SK-N-SH (cell line): ENCODE measurements around the gene CTCF. TPM values are rescaled to one million over a fixed set of nuclear protein-coding genes. Genes with fewer than 3 reads are reported as not detected.

ENCODE experiments used
- CTCF ChIA-PET: fragments of 300-600, 350-600 bp; formaldehyde crosslinking; extraction: SDS; loops from one replicate; lab custom pipeline; 2021; lab: Yijun Ruan, JAX
- POLR2A ChIA-PET: fragments of 350-600 bp; sonication (Branson Sonifier 250); formaldehyde crosslinking; extraction: SDS; loops from one replicate; lab custom pipeline; 2020; ENCODE audit warnings: antibody characterized with exemption, inconsistent platforms; lab: Yijun Ruan, JAX
- DNase-seq: peaks from one replicate; pipeline ENCODE4 v3.0.0; 2012
- H2AFZ ChIP-seq: fragments of 200-600 bp; sonication (generic); 2 replicates; pipeline ENCODE4 v1.8.1; 2016; ENCODE audit warnings: antibody characterized with exemption, mild to moderate bottlenecking, low read depth
- H3F3A ChIP-seq: fragments of 200-600 bp; sonication (generic); replicated peaks from 2 replicates; pipeline ENCODE3; 2016; ENCODE audit warnings: antibody characterized with exemption, mild to moderate bottlenecking; ENCODE audit not compliant: insufficient read depth
- H3K27ac ChIP-seq, 2 experiments: fragments of 200-500 bp in 1 of 2; fragments of 200-600 bp in 1 of 2; sonication (Bioruptor generic) in 1 of 2; sonication (generic), shearing (Covaris generic) in 1 of 2; 2 replicates each; pipeline versions ENCODE4 v1.5.1 to v1.6.1; 2014 to 2016; ENCODE audit warnings: low read depth in 2 of 2, inconsistent platforms in 1 of 2, low read length in 1 of 2, mild to moderate bottlenecking in 1 of 2, mixed read lengths in 1 of 2
- H3K27me3 ChIP-seq: fragments of 200-600 bp; sonication (generic), shearing (Covaris generic); 2 replicates; pipeline ENCODE4 v1.6.1; 2016; ENCODE audit warnings: mixed run types; ENCODE audit not compliant: insufficient read depth
- H3K36me3 ChIP-seq, 2 experiments: fragments of 200-500 bp in 1 of 2; fragments of 200-600 bp in 1 of 2; sonication (Bioruptor generic) in 1 of 2; sonication (generic) in 1 of 2; replicated peaks in 1 of 2; 2 replicates each; pipeline versions ENCODE3 to v1.5.1; 2014 to 2016; ENCODE audit warnings: low read length in 1 of 2, mild to moderate bottlenecking in 1 of 2; ENCODE audit not compliant: insufficient read depth in 2 of 2, control insufficient read depth in 1 of 2
- H3K4me1 ChIP-seq, 2 experiments: fragments of 200-500 bp in 1 of 2; fragments of 200-600 bp in 1 of 2; sonication (Bioruptor generic) in 1 of 2; sonication (generic), shearing (Covaris generic) in 1 of 2; 2 replicates each; pipeline versions ENCODE4 v1.5.1 to v1.6.1; 2014 to 2016; ENCODE audit warnings: low read depth in 1 of 2, low read length in 1 of 2, mixed run types in 1 of 2; ENCODE audit not compliant: insufficient read depth in 2 of 2, control insufficient read depth in 1 of 2
- H3K4me2 ChIP-seq: fragments of 200-600 bp; sonication (generic), shearing (Covaris generic); 2 replicates; pipeline ENCODE4 v1.6.1; 2017; ENCODE audit warnings: mixed run types
- H3K4me3 ChIP-seq, 2 experiments: fragments of 200-500 bp in 1 of 2; fragments of 200-600 bp in 1 of 2; sonication (Bioruptor generic) in 1 of 2; sonication (generic), shearing (Covaris generic) in 1 of 2; 2 replicates each; pipeline versions ENCODE4 v1.5.1 to v1.8.1; 2014 to 2016; ENCODE audit warnings: low read depth in 2 of 2, inconsistent platforms in 1 of 2, low read length in 1 of 2, mild to moderate bottlenecking in 1 of 2, mixed read lengths in 1 of 2, moderate library complexity in 1 of 2
- H3K79me2 ChIP-seq: fragments of 200-600 bp; sonication (generic); 2 replicates; pipeline ENCODE4 v1.8.1; 2017; ENCODE audit warnings: mild to moderate bottlenecking; ENCODE audit not compliant: insufficient read depth
- H3K9ac ChIP-seq: fragments of 200-600 bp; sonication (generic); 2 replicates; pipeline ENCODE4 v1.6.1; 2017; ENCODE audit warnings: mixed run types
- H3K9me2 ChIP-seq: fragments of 200-600 bp; sonication (generic); 2 replicates; pipeline ENCODE4 v1.6.1; 2017; ENCODE audit warnings: mixed run types
- H3K9me3 ChIP-seq: fragments of 200-600 bp; sonication (generic); 2 replicates; pipeline ENCODE4 v1.6.1; 2017; ENCODE audit warnings: mixed run types, mild to moderate bottlenecking, moderate library complexity
- H4K20me1 ChIP-seq: fragments of 200-600 bp; sonication (generic); 2 replicates; pipeline ENCODE4 v1.6.1; 2017; ENCODE audit warnings: mild to moderate bottlenecking, mixed run types; ENCODE audit not compliant: insufficient read depth
- CHD2 ChIP-seq: fragments of 150-350 bp; IDR thresholded peaks from 2 replicates; pipeline ENCODE4 v1.6.1; 2018; ENCODE audit warnings: low read length; ENCODE audit not compliant: partially characterized antibody
- CTCF ChIP-seq: fragments of 200-600 bp; sonication (generic); IDR thresholded peaks from 2 replicates; pipeline ENCODE4 v1.6.1; 2017; ENCODE audit warnings: antibody characterized with exemption, mild to moderate bottlenecking, moderate library complexity
- ELF1 ChIP-seq: IDR thresholded peaks from 2 replicates; pipeline ENCODE4 v1.4.0; 2012
- EP300 ChIP-seq, 2 experiments: IDR thresholded peaks; 2 replicates each; pipeline versions ENCODE4 v1.4.0 to v1.6.1; 2012; ENCODE audit warnings: borderline replicate concordance in 1 of 2, low read depth in 1 of 2, low read length in 1 of 2
- FOXJ3 ChIP-seq: sonication (generic); formaldehyde crosslinking; IDR thresholded peaks from 2 replicates; pipeline ENCODE4 v1.5.1; 2020; ENCODE audit warnings: mild to moderate bottlenecking, missing genetic modification reagents
- FOXM1 ChIP-seq: IDR thresholded peaks from 2 replicates; pipeline ENCODE4 v1.4.0; 2012; ENCODE audit warnings: low read depth, mild to moderate bottlenecking
- GABPA ChIP-seq: IDR thresholded peaks from 2 replicates; pipeline ENCODE4 v1.4.0; 2012; ENCODE audit warnings: low read depth, mild to moderate bottlenecking
- GATA2 ChIP-seq: sonication (generic); formaldehyde crosslinking; IDR thresholded peaks from 2 replicates; pipeline ENCODE4 v1.5.0; 2020; ENCODE audit warnings: mild to moderate bottlenecking, missing genetic modification reagents
- IRF3 ChIP-seq: fragments of 150-350 bp; IDR thresholded peaks from 2 replicates; pipeline ENCODE4 v1.6.1; 2016; ENCODE audit warnings: mild to moderate bottlenecking, low read depth, low read length
- JUND ChIP-seq: IDR thresholded peaks from 2 replicates; pipeline ENCODE4 v1.4.0; 2012
- NRF1 ChIP-seq: IDR thresholded peaks from 2 replicates; pipeline ENCODE4 v1.6.1; 2012; ENCODE audit warnings: low read depth, mild to moderate bottlenecking, low read length
- POLR2AphosphoS5 ChIP-seq: IDR thresholded peaks from 2 replicates; pipeline ENCODE4 v1.6.1; 2012; ENCODE audit warnings: low read depth, low read length
- REST ChIP-seq: IDR thresholded peaks from 2 replicates; pipeline ENCODE4 v1.6.1; 2012; ENCODE audit warnings: mild to moderate bottlenecking, low read depth, low read length, moderate library complexity
- RFX5 ChIP-seq: IDR thresholded peaks from 2 replicates; pipeline ENCODE4 v1.6.1; 2012; ENCODE audit warnings: mild to moderate bottlenecking, improper control_type of control experiment, low read length
- SIN3A ChIP-seq: IDR thresholded peaks from 2 replicates; pipeline ENCODE4 v1.6.1; 2012; ENCODE audit warnings: low read depth, mild to moderate bottlenecking, low read length, moderate library complexity, borderline replicate concordance
- TAF1 ChIP-seq: IDR thresholded peaks from 2 replicates; pipeline ENCODE4 v1.6.1; 2012; ENCODE audit warnings: low read depth, mild to moderate bottlenecking, low read length, moderate library complexity, borderline replicate concordance
- TCF12 ChIP-seq: IDR thresholded peaks from 2 replicates; pipeline ENCODE4 v1.4.0; 2012
- TEAD4 ChIP-seq: IDR thresholded peaks from 2 replicates; pipeline ENCODE4 v1.4.0; 2012; ENCODE audit warnings: mild to moderate bottlenecking, borderline replicate concordance; ENCODE audit not compliant: insufficient read depth
- YY1 ChIP-seq: IDR thresholded peaks from 2 replicates; pipeline ENCODE4 v1.4.0; 2012; ENCODE audit warnings: low read depth, mild to moderate bottlenecking
- ZBTB33 ChIP-seq: IDR thresholded peaks from 2 replicates; pipeline ENCODE4 v1.4.0; 2012; ENCODE audit warnings: low read depth, borderline replicate concordance
- WGBS: methylation state at CpG from one replicate; pipeline ENCODE4 v1.1.6; 2017; ENCODE audit warnings: low lambda C conversion rate; 5-methylcytosine and 5-hydroxymethylcytosine counted together
- polyA plus RNA-seq, 3 experiments: library from polyadenylated mRNA; depleted of rRNA; stranded (reverse); fragments of >200 nt; gene quantifications; 2 replicates each; pipeline ENCODE4 v1.2.3, GENCODE V29; 2012

The CTCF gene
- polyA plus RNA-seq, 1 of the 3 experiments (the other 2 are of a cell fraction), result 19.6 TPM

GRCh38 chr16:67661886-67662652, 99.7 kb downstream of the CTCF start:
- Histone ChIP-seq H4K20me1 (0 out of 2 replicates have a peak, but pooled peaks cover 3% of the 10 kb centered on the region), H3F3A (peaks cover 13% of the 10 kb centered on the region)
- TF ChIP-seq YY1 (no peak), EP300 (IDR thresholded peaks at IDR 0.05; ENCODE audit: borderline replicate concordance in 1 of 2, low read depth in 1 of 2, low read length in 1 of 2) (no peak), CHD2 (no peak), GATA2 (CRISPR knock-in tag) (no peak), JUND (no peak), GABPA (no peak), ELF1 (no peak), FOXJ3 (no peak), POLR2AphosphoS5 (no peak), TCF12 (no peak), REST (no peak)
- TF ChIP-seq, all 33 proteins: peak for 0
- Histone ChIP-seq H3K9me3 (no peaks in the 10 kb centered on the region), H2AFZ (no peak overlapping the region), H3K27me3 (no peaks in the 10 kb centered on the region), H3K36me3 (peaks cover 0 to 23% of the 10 kb centered on the region in 2 experiments), H3K4me2 (no peak overlapping the region), H3K9me2 (no peaks in the 10 kb centered on the region), H3K9ac (no peak overlapping the region), H3K79me2 (peaks cover 20% of the 10 kb centered on the region), H3K4me1 (peaks cover 3 to 31% of the 10 kb centered on the region in 2 experiments; a peak in 2 of 4 replicates), H3K4me3 (no peak overlapping the region), H3K27ac (no peak overlapping the region)
- CTCF ChIA-PET, result interaction anchor here (0.7 to 18.3 kb wide), 10 partner anchors 10 to 217 kb away, joined by 3 to 246 read pairs (median 6); partner anchors contain the start of genes CARMIL2 and CTCF
- WGBS, result 99% methylated on average over 14 of the region's 34 CpGs
- no peak for DNase-seq
- POLR2A ChIA-PET, result no interaction called here

GRCh38 chr16:67662653-67663010, 100.3 kb downstream of the CTCF start:
- Histone ChIP-seq H3K9ac (no peak overlapping the region), H3K9me2 (no peaks in the 10 kb centered on the region), H3K36me3 (peaks cover 0 to 19% of the 10 kb centered on the region in 2 experiments), H4K20me1 (0 out of 2 replicates have a peak, but pooled peaks cover 3% of the 10 kb centered on the region), H3K27ac (no peak overlapping the region), H3K9me3 (no peaks in the 10 kb centered on the region), H3K27me3 (no peaks in the 10 kb centered on the region), H3K4me2 (no peak overlapping the region), H2AFZ (no peak overlapping the region), H3K79me2 (peaks cover 20% of the 10 kb centered on the region), H3K4me3 (no peak overlapping the region), H3F3A (peaks cover 15% of the 10 kb centered on the region), H3K4me1 (peaks cover 9 to 37% of the 10 kb centered on the region in 2 experiments; a peak in 2 of 4 replicates)
- DNase-seq, result no peak
- ChIA-PET POLR2A (no interaction called here), CTCF (interaction anchor here (0.6 to 18.3 kb wide), 13 partner anchors 10 to 265 kb away, joined by 3 to 246 read pairs (median 4); partner anchors contain the start of genes CARMIL2, CTCF and RIPOR1)
- no peak for TF ChIP-seq EP300 (IDR thresholded peaks at IDR 0.05; ENCODE audit: borderline replicate concordance in 1 of 2, low read depth in 1 of 2, low read length in 1 of 2)
- TF ChIP-seq CTCF, result no peak
- TF ChIP-seq GABPA, result no peak
- TF ChIP-seq FOXM1, result no peak
- no peak for TF ChIP-seq SIN3A
- TF ChIP-seq TEAD4, result no peak
- TF ChIP-seq NRF1, result no peak
- TF ChIP-seq RFX5, result no peak
- TF ChIP-seq ZBTB33, result no peak
- no peak for TF ChIP-seq TAF1
- no peak for TF ChIP-seq IRF3
